Measurements from ENCODE around the gene PRRT1. TPM values are rescaled to one million over a fixed set of nuclear protein-coding genes. Genes with fewer than 3 reads are reported as not detected.
A peak's percentile ranks its signal among the peaks of the same experiment; 100 is the strongest.

The PRRT1 gene
- total RNA-seq, 1 experiment from 2014 or later: 1.9 TPM

GRCh38 chr6:32187009-32187709 lies 35.4 kb upstream of the PRRT1 start:
- peaks cover 33 to 43% of the 10 kb centered on the region in 2 experiments for H3K4me1 Mint-ChIP-seq
- H3K4me3 Mint-ChIP-seq: peak overlapping the region in 1 of 2 experiments; percentile 63; a peak in 3 of 5 replicates
- peak overlapping the region in 1 of 3 experiments; percentile 76; a peak in 3 of 7 replicates for H3K27ac Mint-ChIP-seq

More at GRCh38 chr6:32187009-32187709, 35.4 kb upstream of the PRRT1 start:
- H3K36me3 Mint-ChIP-seq (ENCODE audit: insufficient read depth in 1 of 3, low read depth in 3 of 3): peaks cover 12 to 54% (median 45%) of the 10 kb centered on the region in 3 experiments; a peak in 6 of 7 replicates
- Histone ChIP-seq H3K4ac (ENCODE audit: low read depth, low read length) (no peak overlapping the region), H3K9ac (ENCODE audit: extremely low read depth, insufficient read length, low read length) (no peak overlapping the region), H3T11ph (ENCODE audit: low read length) (no peak overlapping the region), H3K23me2 (ENCODE audit: insufficient read length, low read depth, low read length, poor library complexity, severe bottlenecking) (peaks cover 7% of the 10 kb centered on the region), H4K20me1 (ENCODE audit: control insufficient read depth, insufficient read depth, insufficient read length) (no peaks in the 10 kb centered on the region), H3K27ac (ENCODE audit: insufficient read length, low read depth, low read length) (no peak overlapping the region), H3K4me2 (ENCODE audit: insufficient read depth, insufficient read length, low read length) (no peak overlapping the region), H3K23ac (ENCODE audit: insufficient read length, low read depth, low read length) (no peak overlapping the region), H3K9me3 (ENCODE audit: control insufficient read depth, low read depth, low read length) (no peaks in the 10 kb centered on the region), H2BK12ac (ENCODE audit: insufficient read length, low read depth, low read length) (no peak overlapping the region), H4K5ac (ENCODE audit: insufficient read length, low read depth, low read length) (no peak overlapping the region), H4K8ac (replicated peaks; ENCODE audit: insufficient read length, low read depth, low read length) (no peak overlapping the region), H2AFZ (ENCODE audit: low read length) (no peak overlapping the region), H2BK120ac (ENCODE audit: low read depth, low read length, poor library complexity, severe bottlenecking) (no peak overlapping the region), H3K18ac (ENCODE audit: insufficient read length, low read depth, low read length) (no peak overlapping the region), H3K79me1 (ENCODE audit: insufficient read depth, low read depth, low read length, poor library complexity, severe bottlenecking) (no peaks in the 10 kb centered on the region), H2BK15ac (ENCODE audit: low read depth, low read length) (no peak overlapping the region), H3K56ac (ENCODE audit: insufficient read length, low read depth, low read length) (no peak overlapping the region), H4K91ac (ENCODE audit: insufficient read length, low read depth, low read length) (no peak overlapping the region), H2BK5ac (ENCODE audit: insufficient read length, low read length) (no peak overlapping the region), H3K4me1 (ENCODE audit: insufficient read depth, low read length) (peaks cover 4% of the 10 kb centered on the region; the same call in 1 of the 2 replicates), H3K14ac (ENCODE audit: insufficient read depth, low read length) (no peak overlapping the region), H3K79me2 (ENCODE audit: insufficient read depth, low read length) (no peaks in the 10 kb centered on the region), H2AK5ac (ENCODE audit: insufficient read length, low read length) (no peak overlapping the region), H2BK20ac (ENCODE audit: low read depth, low read length, poor library complexity, severe bottlenecking) (no peak overlapping the region), H3K27me3 (ENCODE audit: insufficient read depth, low read length) (no peaks in the 10 kb centered on the region)
- WGBS (ENCODE audit: extremely low coverage, insufficient read length, low lambda C conversion rate): no CpG with 5 or more reads among the region's 12 CpGs
- no peak for TF ChIP-seq CTCF (conservative IDR thresholded peaks at IDR 0.05)
- H3K9me3 Mint-ChIP-seq: no peaks in the 10 kb centered on the region; a peak in 1 of 5 replicates
- no peaks in the 10 kb centered on the region for H3K27me3 Mint-ChIP-seq (ENCODE audit: low read depth)
- DNase-seq: no peak

Measured in H9 (cell line).